Activated CD8-positive, alpha-beta T cell treated with anti-CD3 and anti-CD28 coated beads for 36 hours (primary cell): Measurements from ENCODE around the gene SIAH2. TPM values are rescaled to one million over a fixed set of nuclear protein-coding genes. Genes with fewer than 3 reads are reported as not detected.
A peak's percentile ranks its signal among the peaks of the same experiment; 100 is the strongest.

Experiments
- ATAC-seq: fragments of 200-7000 bp; cut with Tn5 transposase; one replicate; pipeline ENCODE4 v1.10.0; 2021; ENCODE audit warnings: mild to moderate bottlenecking, moderate library complexity
- CTCF ChIA-PET: fragments of 350-600 bp; sonication (Branson Sonifier 250); formaldehyde crosslinking; loops from one replicate; lab custom pipeline; 2021; ENCODE audit warnings: antibody characterized with exemption; lab: Charles Lee
- POLR2A ChIA-PET: fragments of 350-600 bp; sonication (Branson Sonifier 250); formaldehyde crosslinking; loops from one replicate; lab custom pipeline; 2021; ENCODE audit warnings: antibody characterized with exemption; lab: Charles Lee
- DNase-seq: peaks from one replicate; pipeline ENCODE4 v3.0.0-alpha.2; 2020
- H3K27ac Mint-ChIP-seq: one replicate; pipeline ENCODE4 v1.8.0; 2021; ENCODE audit warnings: mild to moderate bottlenecking, mixed read lengths
- H3K27me3 Mint-ChIP-seq: one replicate; pipeline ENCODE4 v1.8.0; 2021; ENCODE audit warnings: mixed read lengths
- H3K36me3 Mint-ChIP-seq: one replicate; pipeline ENCODE4 v1.8.0; 2021; ENCODE audit warnings: low read depth, mixed read lengths
- H3K4me1 Mint-ChIP-seq: one replicate; pipeline ENCODE4 v1.8.0; 2021; ENCODE audit warnings: low read depth, mixed read lengths
- H3K4me3 Mint-ChIP-seq: one replicate; pipeline ENCODE4 v1.8.0; 2021; ENCODE audit warnings: mild to moderate bottlenecking, moderate library complexity, mixed read lengths
- H3K9me3 Mint-ChIP-seq: one replicate; pipeline ENCODE4 v1.8.0; 2021; ENCODE audit warnings: mixed read lengths
- intact Hi-C: fragments of 100-400 bp; cut with micrococcal nuclease; formaldehyde crosslinking; loops from one replicate; pipeline ENCODE4 v1.10.0; 2022
- total RNA-seq, 2 experiments: library from RNA; stranded (reverse); gene quantifications; one replicate each; pipeline ENCODE4 v1.2.3, GENCODE V29; 2021
- TF ChIP-seq, protein P1 (sequence below): fragments of 200-600 bp; IDR thresholded peaks from one replicate; pipeline ENCODE4 v1.8.0; 2022; ENCODE audit warnings: antibody characterized with exemption, mild to moderate bottlenecking

SIAH2 gene
- total RNA-seq, 2 experiments from 2014 or later, result 90.3 to 91.1 TPM

DNA sequence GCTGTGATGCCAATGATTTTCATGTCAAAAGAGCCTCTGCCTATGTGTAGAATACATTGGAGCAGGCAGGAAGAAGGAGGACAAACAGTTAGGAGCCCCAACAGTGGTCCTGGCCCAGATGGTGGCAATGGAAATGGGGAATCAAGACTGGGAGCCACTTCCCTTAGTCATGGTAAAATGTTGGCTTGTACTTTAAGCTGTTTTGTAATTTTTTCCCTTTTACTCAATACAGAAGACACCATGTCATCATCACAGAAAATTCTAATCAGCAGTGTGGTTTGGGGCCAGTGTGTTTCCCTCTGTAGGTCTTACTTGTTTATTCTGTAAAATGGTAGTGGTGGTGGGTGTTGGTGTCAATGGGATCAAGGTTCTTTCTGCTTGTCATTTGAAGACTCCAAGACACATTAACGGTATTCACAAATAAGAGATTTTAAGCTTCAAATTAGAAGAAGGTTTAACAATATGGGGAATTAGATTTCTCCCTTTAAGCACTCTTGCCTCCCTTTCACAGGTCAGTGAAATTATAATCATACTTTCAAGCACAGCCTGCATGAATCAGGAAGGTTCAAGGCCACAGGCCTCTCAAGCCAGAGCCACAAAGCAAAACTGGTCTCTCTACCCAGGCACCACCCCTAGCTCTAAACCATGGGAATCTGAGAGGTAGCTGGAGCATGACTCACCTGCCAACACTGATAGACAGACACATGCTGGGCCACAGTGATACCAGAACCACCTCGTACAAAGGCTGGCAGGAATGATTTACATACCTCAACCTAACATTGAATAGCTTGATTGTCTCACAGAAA is 24.9 kb downstream of the SIAH2 start:
- H3K4me3 Mint-ChIP-seq, result peak overlapping the region; percentile 29

GRCh38 chr3:150736903-150737832 is 25.8 kb downstream of the SIAH2 start:
- ChIA-PET POLR2A (interaction anchor here (0.8 to 4.4 kb wide), 9 partner anchors 15 to 328 kb away, joined by 3 to 125 read pairs (median 6); partner anchors contain the start of gene SIAH2), CTCF (interaction anchor here (1.2 to 1.9 kb wide), 6 partner anchors 13 to 51 kb away, joined by 3 to 9 read pairs (median 4); partner anchors contain the start of gene SIAH2)
- DNase-seq (no peak), ATAC-seq (no peak)
- Mint-ChIP-seq H3K36me3 (peaks cover 42% of the 10 kb centered on the region), H3K4me3 (no peak overlapping the region), H3K4me1 (peaks cover 66% of the 10 kb centered on the region), H3K27ac (peak overlapping the region; percentile 99), H3K27me3 (no peaks in the 10 kb centered on the region), H3K9me3 (no peaks in the 10 kb centered on the region)
- TF ChIP-seq, protein P1, sequence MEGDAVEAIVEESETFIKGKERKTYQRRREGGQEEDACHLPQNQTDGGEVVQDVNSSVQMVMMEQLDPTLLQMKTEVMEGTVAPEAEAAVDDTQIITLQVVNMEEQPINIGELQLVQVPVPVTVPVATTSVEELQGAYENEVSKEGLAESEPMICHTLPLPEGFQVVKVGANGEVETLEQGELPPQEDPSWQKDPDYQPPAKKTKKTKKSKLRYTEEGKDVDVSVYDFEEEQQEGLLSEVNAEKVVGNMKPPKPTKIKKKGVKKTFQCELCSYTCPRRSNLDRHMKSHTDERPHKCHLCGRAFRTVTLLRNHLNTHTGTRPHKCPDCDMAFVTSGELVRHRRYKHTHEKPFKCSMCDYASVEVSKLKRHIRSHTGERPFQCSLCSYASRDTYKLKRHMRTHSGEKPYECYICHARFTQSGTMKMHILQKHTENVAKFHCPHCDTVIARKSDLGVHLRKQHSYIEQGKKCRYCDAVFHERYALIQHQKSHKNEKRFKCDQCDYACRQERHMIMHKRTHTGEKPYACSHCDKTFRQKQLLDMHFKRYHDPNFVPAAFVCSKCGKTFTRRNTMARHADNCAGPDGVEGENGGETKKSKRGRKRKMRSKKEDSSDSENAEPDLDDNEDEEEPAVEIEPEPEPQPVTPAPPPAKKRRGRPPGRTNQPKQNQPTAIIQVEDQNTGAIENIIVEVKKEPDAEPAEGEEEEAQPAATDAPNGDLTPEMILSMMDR, result no peak
- intact Hi-C loops, result no loop called here

More for the DNA sequence above, 24.9 kb downstream of the SIAH2 start:
- TF ChIP-seq, protein P1, result no peak
- ATAC-seq (peak; percentile 67), DNase-seq (peak; percentile 77)
- peak overlapping the region; percentile 99 for H3K27ac Mint-ChIP-seq
- H3K27me3 Mint-ChIP-seq, result no peaks in the 10 kb centered on the region
- intact Hi-C loops, result loop anchor here (2.0 kb wide), 1 partner anchor 15 kb away; no protein-coding TSS in a partner anchor
- H3K36me3 Mint-ChIP-seq, result peaks cover 50% of the 10 kb centered on the region
- peaks cover 74% of the 10 kb centered on the region for H3K4me1 Mint-ChIP-seq
- H3K9me3 Mint-ChIP-seq, result no peaks in the 10 kb centered on the region
- CTCF ChIA-PET, result interaction anchor here (1.2 to 1.9 kb wide), 6 partner anchors 14 to 50 kb away, joined by 3 to 9 read pairs (median 4); partner anchors contain the start of gene SIAH2
- POLR2A ChIA-PET, result interaction anchor here (0.5 to 4.4 kb wide), 12 partner anchors 14 to 1576 kb away, joined by 3 to 125 read pairs (median 4); partner anchors contain the start of genes SELENOT and SIAH2

GRCh38 chr3:150736316-150736719 is 26.7 kb downstream of the SIAH2 start:
- ChIA-PET CTCF (interaction anchor here (0.8 to 1.5 kb wide), 4 partner anchors 12 to 52 kb away, joined by 3 to 10 read pairs (median 4); partner anchors contain the start of gene SIAH2), POLR2A (interaction anchor here (0.9 to 3.0 kb wide), 3 partner anchors 11 to 28 kb away, joined by 4 to 11 read pairs (median 9); partner anchors contain the start of gene SIAH2)
- no peak overlapping the region for H3K4me3 Mint-ChIP-seq
- intact Hi-C loops, result no loop called here
- no peak for DNase-seq
- H3K27ac Mint-ChIP-seq, result peak overlapping the region; percentile 39
- H3K27me3 Mint-ChIP-seq, result no peaks in the 10 kb centered on the region
- peaks cover 57% of the 10 kb centered on the region for H3K4me1 Mint-ChIP-seq
- TF ChIP-seq, protein P1, result no peak
- no peaks in the 10 kb centered on the region for H3K9me3 Mint-ChIP-seq
- H3K36me3 Mint-ChIP-seq, result peaks cover 33% of the 10 kb centered on the region
- ATAC-seq, result no peak

DNA sequence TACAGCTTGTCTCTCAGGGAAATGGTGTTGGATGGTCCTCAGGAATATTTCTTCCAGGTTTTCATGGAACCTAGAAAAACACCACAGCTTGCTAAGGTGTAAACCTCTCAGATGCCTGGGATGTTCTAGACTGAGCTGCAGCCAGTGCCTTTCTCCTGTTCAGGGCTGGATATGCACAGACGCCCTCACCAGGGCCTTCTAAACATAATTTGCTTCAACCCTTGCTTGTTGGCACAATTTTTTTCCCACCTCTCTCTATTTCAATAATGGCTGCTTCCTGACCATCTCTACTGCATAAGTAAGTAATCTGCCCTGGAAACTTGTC is 28.2 kb downstream of the SIAH2 start:
- TF ChIP-seq, protein P1, result no peak
- DNase-seq (no peak), ATAC-seq (no peak)
- CTCF ChIA-PET, result no interaction called here
- peaks cover 21% of the 10 kb centered on the region for H3K36me3 Mint-ChIP-seq
- H3K27ac Mint-ChIP-seq, result no peak overlapping the region
- H3K9me3 Mint-ChIP-seq, result no peaks in the 10 kb centered on the region
- intact Hi-C loops, result no loop called here
- H3K27me3 Mint-ChIP-seq, result no peaks in the 10 kb centered on the region
- no peak overlapping the region for H3K4me3 Mint-ChIP-seq
- peaks cover 42% of the 10 kb centered on the region for H3K4me1 Mint-ChIP-seq
- POLR2A ChIA-PET, result interaction anchor here (0.6 to 3.0 kb wide), 4 partner anchors 17 to 129 kb away, joined by 3 to 11 read pairs (median 6); partner anchors contain the start of gene SIAH2
